Mucosa of descending colon (tissue), 3 donors: ENCODE results near the gene CD160. TPM values are rescaled to one million over a fixed set of nuclear protein-coding genes. Genes with fewer than 3 reads are reported as not detected.

ENCODE experiments used
- ATAC-seq: fragments of 200-7000 bp; cut with Tn5 transposase; one replicate; pipeline ENCODE4 v1.9.1; 2020; ENCODE audit warnings: mild to moderate bottlenecking, moderate library complexity
- DNase-seq, 3 donors: peaks; one replicate each; pipeline ENCODE4 v3.0.0-alpha.2; 2020
- H3K36me3 ChIP-seq: fragments of 200-600 bp; one replicate; pipeline ENCODE4 v1.8.0; 2021; ENCODE audit warnings: low read depth, mild to moderate bottlenecking
- H3K4me1 ChIP-seq: fragments of 200-600 bp; one replicate; pipeline ENCODE4 v1.8.0; 2021; ENCODE audit warnings: low read depth, mild to moderate bottlenecking
- H3K4me3 ChIP-seq: fragments of 200-600 bp; one replicate; pipeline ENCODE4 v1.8.0; 2021; ENCODE audit warnings: mild to moderate bottlenecking
- H3K9me3 ChIP-seq: fragments of 200-600 bp; one replicate; pipeline ENCODE4 v1.8.0; 2021; ENCODE audit warnings: mild to moderate bottlenecking
- intact Hi-C, 2 donors: fragments of 100-400 bp; cut with DNase I in 1 of 2; cut with micrococcal nuclease in 1 of 2; formaldehyde crosslinking; loops; one replicate each; pipeline versions ENCODE4 v1.11.0 to v1.11.1; 2022; cut with DNase I, micrococcal nuclease
- total RNA-seq, 3 donors: library from RNA; stranded (reverse); fragmentation: NEBNext Ultra II Directional in 2 of 3; extraction: Animal tissue kit (Norgen Biotek cat#: 25700) in 2 of 3; gene quantifications; one replicate each; pipeline versions ENCODE4 v1.2.1 to v1.2.4, GENCODE V29; 2021 to 2023
- TF ChIP-seq, protein P1 (sequence below): fragments of 200-600 bp; IDR thresholded peaks from one replicate; pipeline ENCODE4 v1.8.0; 2022; ENCODE audit warnings: antibody characterized with exemption, mild to moderate bottlenecking
- donor health status: DM: no; HTN: no; CAD: no; lungs with moderate emphysema.
- donor health status: DM: no; HTN: no; CAD: no.
- donor health status: DM: no; HTN: yes; CAD: no.

CD160 gene
- total RNA-seq, 3 donors from 2014 or later, result 1.6 to 2.3 (median 1.6) TPM

DNA sequence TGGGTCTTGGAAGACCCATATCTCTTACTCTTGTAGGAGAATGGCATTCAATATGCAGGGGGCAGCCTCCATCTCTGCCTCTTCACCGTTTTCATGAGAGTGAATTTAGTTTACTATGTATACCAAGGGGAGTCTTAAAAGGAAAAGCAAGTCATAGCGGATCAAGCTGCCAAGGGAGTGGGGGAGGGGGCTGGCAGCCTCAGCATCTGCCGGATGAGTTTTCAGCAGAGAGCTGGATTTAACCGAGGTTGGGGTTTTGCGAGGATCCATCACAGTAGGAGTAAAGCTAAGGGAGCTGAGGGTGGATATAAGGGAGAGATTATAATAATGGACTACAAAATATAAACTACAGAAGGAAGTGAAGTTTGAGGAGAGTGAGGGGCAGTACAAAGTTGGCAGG is 9.9 kb downstream of the CD160 start:
- Histone ChIP-seq H3K4me1 (no peaks in the 10 kb centered on the region), H3K9me3 (no peaks in the 10 kb centered on the region), H3K36me3 (no peaks in the 10 kb centered on the region), H3K4me3 (no peak overlapping the region)
- intact Hi-C loops, result no loop called here
- DNase-seq, result no peak
- TF ChIP-seq, protein P1, sequence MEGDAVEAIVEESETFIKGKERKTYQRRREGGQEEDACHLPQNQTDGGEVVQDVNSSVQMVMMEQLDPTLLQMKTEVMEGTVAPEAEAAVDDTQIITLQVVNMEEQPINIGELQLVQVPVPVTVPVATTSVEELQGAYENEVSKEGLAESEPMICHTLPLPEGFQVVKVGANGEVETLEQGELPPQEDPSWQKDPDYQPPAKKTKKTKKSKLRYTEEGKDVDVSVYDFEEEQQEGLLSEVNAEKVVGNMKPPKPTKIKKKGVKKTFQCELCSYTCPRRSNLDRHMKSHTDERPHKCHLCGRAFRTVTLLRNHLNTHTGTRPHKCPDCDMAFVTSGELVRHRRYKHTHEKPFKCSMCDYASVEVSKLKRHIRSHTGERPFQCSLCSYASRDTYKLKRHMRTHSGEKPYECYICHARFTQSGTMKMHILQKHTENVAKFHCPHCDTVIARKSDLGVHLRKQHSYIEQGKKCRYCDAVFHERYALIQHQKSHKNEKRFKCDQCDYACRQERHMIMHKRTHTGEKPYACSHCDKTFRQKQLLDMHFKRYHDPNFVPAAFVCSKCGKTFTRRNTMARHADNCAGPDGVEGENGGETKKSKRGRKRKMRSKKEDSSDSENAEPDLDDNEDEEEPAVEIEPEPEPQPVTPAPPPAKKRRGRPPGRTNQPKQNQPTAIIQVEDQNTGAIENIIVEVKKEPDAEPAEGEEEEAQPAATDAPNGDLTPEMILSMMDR, result no peak
- no peak for ATAC-seq

DNA sequence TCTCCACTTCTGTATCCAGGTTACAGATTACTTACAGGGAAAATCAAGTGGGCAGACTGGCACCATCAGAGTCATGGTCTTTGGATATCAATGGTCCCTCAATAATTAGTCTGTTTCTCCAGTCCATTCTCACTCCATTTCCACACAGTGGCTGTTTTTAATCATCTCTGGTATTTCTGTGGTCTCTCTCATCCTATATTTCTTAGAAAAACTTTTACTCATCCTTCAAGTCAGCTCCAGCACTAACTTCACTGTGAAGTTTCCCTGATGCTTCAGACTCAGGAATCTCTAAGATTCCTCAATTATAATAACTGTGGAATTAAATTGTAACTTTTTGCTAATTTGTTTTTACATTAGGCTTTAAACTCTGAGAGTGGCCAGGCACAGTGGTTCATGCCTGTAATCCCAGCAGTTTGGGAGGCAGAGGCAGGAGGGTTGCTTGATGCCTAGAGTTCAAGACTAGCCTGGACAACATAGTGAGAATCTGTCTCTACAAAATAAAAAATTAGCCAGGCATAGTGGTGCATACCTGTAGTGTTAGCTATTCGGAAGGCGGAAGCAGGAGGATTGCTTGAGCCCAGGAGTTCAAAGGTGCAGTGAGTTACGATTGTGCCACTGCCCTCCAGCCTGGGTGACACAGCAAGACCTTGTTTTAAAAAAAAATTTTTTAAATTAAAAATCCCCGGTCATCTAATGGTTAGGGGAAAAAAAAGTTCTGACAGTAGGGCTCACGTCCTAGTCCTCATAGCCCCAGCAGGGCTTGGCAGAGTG is 10.6 kb downstream of the CD160 start:
- TF ChIP-seq, protein P1, result no peak
- Histone ChIP-seq H3K36me3 (no peaks in the 10 kb centered on the region), H3K4me3 (no peak overlapping the region), H3K9me3 (no peaks in the 10 kb centered on the region), H3K4me1 (no peaks in the 10 kb centered on the region)
- ATAC-seq (peak; percentile 44), DNase-seq (no peak)
- intact Hi-C loops, result no loop called here

DNA sequence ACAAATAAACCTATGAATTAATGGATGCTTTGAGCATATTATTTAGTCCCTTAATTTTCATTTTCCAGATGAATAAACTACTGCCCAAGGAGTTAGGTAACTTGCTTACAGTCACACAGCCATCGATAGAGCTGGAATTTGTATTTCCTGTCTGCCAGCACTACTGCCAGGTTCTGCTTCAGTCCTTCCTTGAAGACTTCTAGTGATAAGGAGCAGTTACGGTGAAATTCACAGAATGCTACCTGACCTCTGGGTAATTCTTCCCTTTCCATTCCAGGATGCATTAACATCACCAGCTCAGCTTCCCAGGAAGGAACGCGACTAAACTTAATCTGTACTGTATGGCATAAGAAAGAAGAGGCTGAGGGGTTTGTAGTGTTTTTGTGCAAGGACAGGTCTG is 11.2 kb downstream of the CD160 start:
- Histone ChIP-seq H3K36me3 (no peaks in the 10 kb centered on the region), H3K9me3 (no peaks in the 10 kb centered on the region), H3K4me3 (no peak overlapping the region), H3K4me1 (no peaks in the 10 kb centered on the region)
- ATAC-seq (no peak), DNase-seq (no peak)
- intact Hi-C loops, result no loop called here
- TF ChIP-seq, protein P1, result no peak

DNA sequence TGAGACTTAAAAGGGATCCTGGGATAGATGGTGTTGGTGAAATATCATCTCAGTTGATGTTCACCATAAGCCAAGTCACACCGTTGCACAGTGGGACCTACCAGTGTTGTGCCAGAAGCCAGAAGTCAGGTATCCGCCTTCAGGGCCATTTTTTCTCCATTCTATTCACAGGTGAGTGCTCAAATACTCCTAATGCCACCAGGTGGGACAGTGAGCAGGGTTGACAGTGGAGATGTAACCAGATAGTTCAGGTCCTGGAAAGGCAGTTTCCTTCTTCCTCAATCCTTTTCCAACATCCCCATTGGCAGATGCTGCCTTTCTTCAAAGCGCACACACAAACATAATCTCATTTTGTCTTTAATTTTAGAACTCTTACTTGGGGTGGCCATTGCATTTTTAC is 11.6 kb downstream of the CD160 start:
- ATAC-seq (no peak), DNase-seq (no peak)
- H3K9me3 ChIP-seq, result no peaks in the 10 kb centered on the region
- TF ChIP-seq, protein P1, result no peak
- H3K36me3 ChIP-seq, result no peaks in the 10 kb centered on the region
- intact Hi-C loops, result no loop called here
- H3K4me1 ChIP-seq, result no peaks in the 10 kb centered on the region
- H3K4me3 ChIP-seq, result no peak overlapping the region

DNA sequence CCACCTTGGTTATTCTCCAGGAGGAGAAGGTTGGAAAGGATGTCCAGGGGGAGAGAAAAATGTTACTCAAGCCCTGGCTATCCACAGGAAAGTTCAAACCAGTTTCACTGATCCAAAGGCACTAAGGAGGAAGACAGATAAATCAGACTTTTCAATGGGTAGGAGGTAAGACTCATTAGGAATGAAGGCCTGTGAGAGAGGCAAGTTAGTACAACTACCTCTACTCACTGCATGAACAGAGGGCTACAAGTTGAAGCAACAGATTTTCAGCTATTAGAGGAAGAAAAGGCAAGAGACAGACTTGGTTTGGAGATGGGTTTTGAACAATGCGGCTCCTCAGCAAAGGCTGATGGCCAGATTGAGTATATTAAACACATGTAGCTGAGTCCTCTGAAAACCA is 16.9 kb downstream of the CD160 start:
- Histone ChIP-seq H3K4me1 (no peaks in the 10 kb centered on the region), H3K9me3 (no peaks in the 10 kb centered on the region), H3K36me3 (no peaks in the 10 kb centered on the region), H3K4me3 (no peak overlapping the region)
- TF ChIP-seq, protein P1, result no peak
- ATAC-seq (no peak), DNase-seq (no peak)
- intact Hi-C loops, result no loop called here
